NCI-H774 (cell line): ENCODE results near the gene SKI.

ENCODE experiments used
- DNase-seq: peaks from one replicate; lab custom pipeline; 2025; lab: John Stamatoyannopoulos, UW

The SKI gene

GRCh38 chr1:2306151-2306978, 78.2 kb downstream of the SKI start:
- no peak for DNase-seq

GRCh38 chr1:2307064-2307605, 79.0 kb downstream of the SKI start:
- no peak for DNase-seq

GRCh38 chr1:2307972-2308371, 79.9 kb downstream of the SKI start:
- DNase-seq = no peak

- DNase-seq = no peak
Observed at GRCh38 chr1:2308844-2309243, 80.7 kb downstream of the SKI start.

- DNase-seq = no peak
Observed at GRCh38 chr1:2310332-2311183, 82.4 kb downstream of the SKI start.

- no peak for DNase-seq
Observed at GRCh38 chr1:2311184-2312032, 83.3 kb downstream of the SKI start.

- no peak for DNase-seq
Observed at GRCh38 chr1:2312160-2312514, 84.0 kb downstream of the SKI start.

GRCh38 chr1:2312515-2313301, 84.6 kb downstream of the SKI start:
- DNase-seq = no peak

GRCh38 chr1:2313651-2314261, 85.6 kb downstream of the SKI start:
- DNase-seq = no peak

GRCh38 chr1:2314273-2314802, 86.2 kb downstream of the SKI start:
- no peak for DNase-seq

GRCh38 chr1:2314803-2315673, 86.9 kb downstream of the SKI start:
- no peak for DNase-seq

- no peak for DNase-seq
Observed at GRCh38 chr1:2315674-2316450, 87.7 kb downstream of the SKI start.

GRCh38 chr1:2316451-2316961, 88.4 kb downstream of the SKI start:
- DNase-seq = no peak

- DNase-seq = no peak
Observed at GRCh38 chr1:2317230-2318065, 89.3 kb downstream of the SKI start.

- no peak for DNase-seq
Observed at GRCh38 chr1:2318314-2319278, 90.5 kb downstream of the SKI start.

GRCh38 chr1:2319291-2319690, 91.2 kb downstream of the SKI start:
- no peak for DNase-seq
